Measurements from ENCODE around the gene COX20. TPM values are rescaled to one million over a fixed set of nuclear protein-coding genes. Genes with fewer than 3 reads are reported as not detected.

The COX20 gene
- total and polyA plus RNA-seq, 2 of the 8 experiments (the other 6 are each of a cell fraction or from before 2014, with no cell fraction given), result 17.5 to 28.8 TPM

DNA sequence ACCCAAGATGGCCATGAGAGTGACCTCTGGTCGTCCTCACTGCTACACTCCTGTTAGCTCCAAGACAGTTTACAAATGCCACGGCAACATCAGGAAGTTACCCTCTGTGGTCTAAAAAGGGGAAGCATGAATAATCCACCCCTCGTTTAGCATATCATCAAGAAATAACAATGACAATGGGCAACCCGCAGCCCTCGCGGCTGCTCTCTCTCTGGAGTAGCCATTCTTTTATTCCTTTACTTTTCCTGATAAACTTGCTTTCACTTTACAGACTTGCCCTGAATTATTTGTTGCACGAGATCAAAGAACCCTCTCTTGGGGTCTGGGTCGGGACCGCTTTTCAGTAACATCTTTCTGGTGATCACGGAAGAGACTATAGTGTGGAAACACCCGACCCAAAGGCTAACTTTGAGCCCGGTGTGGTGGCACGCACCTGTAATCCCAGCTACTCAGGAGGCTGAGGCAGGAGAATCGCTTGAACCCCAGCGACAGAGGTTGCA lies 19.8 kb upstream of the COX20 start (continued):
- TF ChIP-seq, protein P1, sequence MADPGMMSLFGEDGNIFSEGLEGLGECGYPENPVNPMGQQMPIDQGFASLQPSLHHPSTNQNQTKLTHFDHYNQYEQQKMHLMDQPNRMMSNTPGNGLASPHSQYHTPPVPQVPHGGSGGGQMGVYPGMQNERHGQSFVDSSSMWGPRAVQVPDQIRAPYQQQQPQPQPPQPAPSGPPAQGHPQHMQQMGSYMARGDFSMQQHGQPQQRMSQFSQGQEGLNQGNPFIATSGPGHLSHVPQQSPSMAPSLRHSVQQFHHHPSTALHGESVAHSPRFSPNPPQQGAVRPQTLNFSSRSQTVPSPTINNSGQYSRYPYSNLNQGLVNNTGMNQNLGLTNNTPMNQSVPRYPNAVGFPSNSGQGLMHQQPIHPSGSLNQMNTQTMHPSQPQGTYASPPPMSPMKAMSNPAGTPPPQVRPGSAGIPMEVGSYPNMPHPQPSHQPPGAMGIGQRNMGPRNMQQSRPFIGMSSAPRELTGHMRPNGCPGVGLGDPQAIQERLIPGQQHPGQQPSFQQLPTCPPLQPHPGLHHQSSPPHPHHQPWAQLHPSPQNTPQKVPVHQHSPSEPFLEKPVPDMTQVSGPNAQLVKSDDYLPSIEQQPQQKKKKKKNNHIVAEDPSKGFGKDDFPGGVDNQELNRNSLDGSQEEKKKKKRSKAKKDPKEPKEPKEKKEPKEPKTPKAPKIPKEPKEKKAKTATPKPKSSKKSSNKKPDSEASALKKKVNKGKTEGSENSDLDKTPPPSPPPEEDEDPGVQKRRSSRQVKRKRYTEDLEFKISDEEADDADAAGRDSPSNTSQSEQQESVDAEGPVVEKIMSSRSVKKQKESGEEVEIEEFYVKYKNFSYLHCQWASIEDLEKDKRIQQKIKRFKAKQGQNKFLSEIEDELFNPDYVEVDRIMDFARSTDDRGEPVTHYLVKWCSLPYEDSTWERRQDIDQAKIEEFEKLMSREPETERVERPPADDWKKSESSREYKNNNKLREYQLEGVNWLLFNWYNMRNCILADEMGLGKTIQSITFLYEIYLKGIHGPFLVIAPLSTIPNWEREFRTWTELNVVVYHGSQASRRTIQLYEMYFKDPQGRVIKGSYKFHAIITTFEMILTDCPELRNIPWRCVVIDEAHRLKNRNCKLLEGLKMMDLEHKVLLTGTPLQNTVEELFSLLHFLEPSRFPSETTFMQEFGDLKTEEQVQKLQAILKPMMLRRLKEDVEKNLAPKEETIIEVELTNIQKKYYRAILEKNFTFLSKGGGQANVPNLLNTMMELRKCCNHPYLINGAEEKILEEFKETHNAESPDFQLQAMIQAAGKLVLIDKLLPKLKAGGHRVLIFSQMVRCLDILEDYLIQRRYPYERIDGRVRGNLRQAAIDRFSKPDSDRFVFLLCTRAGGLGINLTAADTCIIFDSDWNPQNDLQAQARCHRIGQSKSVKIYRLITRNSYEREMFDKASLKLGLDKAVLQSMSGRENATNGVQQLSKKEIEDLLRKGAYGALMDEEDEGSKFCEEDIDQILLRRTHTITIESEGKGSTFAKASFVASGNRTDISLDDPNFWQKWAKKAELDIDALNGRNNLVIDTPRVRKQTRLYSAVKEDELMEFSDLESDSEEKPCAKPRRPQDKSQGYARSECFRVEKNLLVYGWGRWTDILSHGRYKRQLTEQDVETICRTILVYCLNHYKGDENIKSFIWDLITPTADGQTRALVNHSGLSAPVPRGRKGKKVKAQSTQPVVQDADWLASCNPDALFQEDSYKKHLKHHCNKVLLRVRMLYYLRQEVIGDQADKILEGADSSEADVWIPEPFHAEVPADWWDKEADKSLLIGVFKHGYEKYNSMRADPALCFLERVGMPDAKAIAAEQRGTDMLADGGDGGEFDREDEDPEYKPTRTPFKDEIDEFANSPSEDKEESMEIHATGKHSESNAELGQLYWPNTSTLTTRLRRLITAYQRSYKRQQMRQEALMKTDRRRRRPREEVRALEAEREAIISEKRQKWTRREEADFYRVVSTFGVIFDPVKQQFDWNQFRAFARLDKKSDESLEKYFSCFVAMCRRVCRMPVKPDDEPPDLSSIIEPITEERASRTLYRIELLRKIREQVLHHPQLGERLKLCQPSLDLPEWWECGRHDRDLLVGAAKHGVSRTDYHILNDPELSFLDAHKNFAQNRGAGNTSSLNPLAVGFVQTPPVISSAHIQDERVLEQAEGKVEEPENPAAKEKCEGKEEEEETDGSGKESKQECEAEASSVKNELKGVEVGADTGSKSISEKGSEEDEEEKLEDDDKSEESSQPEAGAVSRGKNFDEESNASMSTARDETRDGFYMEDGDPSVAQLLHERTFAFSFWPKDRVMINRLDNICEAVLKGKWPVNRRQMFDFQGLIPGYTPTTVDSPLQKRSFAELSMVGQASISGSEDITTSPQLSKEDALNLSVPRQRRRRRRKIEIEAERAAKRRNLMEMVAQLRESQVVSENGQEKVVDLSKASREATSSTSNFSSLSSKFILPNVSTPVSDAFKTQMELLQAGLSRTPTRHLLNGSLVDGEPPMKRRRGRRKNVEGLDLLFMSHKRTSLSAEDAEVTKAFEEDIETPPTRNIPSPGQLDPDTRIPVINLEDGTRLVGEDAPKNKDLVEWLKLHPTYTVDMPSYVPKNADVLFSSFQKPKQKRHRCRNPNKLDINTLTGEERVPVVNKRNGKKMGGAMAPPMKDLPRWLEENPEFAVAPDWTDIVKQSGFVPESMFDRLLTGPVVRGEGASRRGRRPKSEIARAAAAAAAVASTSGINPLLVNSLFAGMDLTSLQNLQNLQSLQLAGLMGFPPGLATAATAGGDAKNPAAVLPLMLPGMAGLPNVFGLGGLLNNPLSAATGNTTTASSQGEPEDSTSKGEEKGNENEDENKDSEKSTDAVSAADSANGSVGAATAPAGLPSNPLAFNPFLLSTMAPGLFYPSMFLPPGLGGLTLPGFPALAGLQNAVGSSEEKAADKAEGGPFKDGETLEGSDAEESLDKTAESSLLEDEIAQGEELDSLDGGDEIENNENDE (IDR thresholded peaks at IDR 0.05; ENCODE audit: insufficient replicate concordance, low read length), result peak; percentile 90
- no peak for TF ChIP-seq RFX5 (IDR thresholded peaks at IDR 0.05; ENCODE audit: borderline replicate concordance, low read depth, low read length)
- TF ChIP-seq, protein P2, sequence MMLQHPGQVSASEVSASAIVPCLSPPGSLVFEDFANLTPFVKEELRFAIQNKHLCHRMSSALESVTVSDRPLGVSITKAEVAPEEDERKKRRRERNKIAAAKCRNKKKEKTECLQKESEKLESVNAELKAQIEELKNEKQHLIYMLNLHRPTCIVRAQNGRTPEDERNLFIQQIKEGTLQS (IDR thresholded peaks at IDR 0.05; ENCODE audit: insufficient read depth, low read depth, low read length), result no peak
- TF ChIP-seq EZH2 (IDR thresholded peaks at IDR 0.05; ENCODE audit: low read depth, low read length, severe bottlenecking), result no peak
- TF ChIP-seq CBX8 (IDR thresholded peaks at IDR 0.05; ENCODE audit: borderline replicate concordance, low read depth, low read length), result no peak
- no peak for TF ChIP-seq ZNF274 (IDR thresholded peaks at IDR 0.05; ENCODE audit: borderline replicate concordance, extremely low read depth, low read length)
- TF ChIP-seq JUND (IDR thresholded peaks at IDR 0.05; ENCODE audit: low read length), result no peak
- TF ChIP-seq, protein P3, sequence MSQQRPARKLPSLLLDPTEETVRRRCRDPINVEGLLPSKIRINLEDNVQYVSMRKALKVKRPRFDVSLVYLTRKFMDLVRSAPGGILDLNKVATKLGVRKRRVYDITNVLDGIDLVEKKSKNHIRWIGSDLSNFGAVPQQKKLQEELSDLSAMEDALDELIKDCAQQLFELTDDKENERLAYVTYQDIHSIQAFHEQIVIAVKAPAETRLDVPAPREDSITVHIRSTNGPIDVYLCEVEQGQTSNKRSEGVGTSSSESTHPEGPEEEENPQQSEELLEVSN (IDR thresholded peaks at IDR 0.05), result no peak
- 0 out of 2 replicates have a peak, but pooled peaks have one; percentile 47 for TF ChIP-seq TBP (IDR thresholded peaks at IDR 0.05; ENCODE audit: low read depth, low read length)
- TF ChIP-seq KDM5A (IDR thresholded peaks at IDR 0.05; ENCODE audit: low read length), result no peak

Measured in H1 (cell line).